Neural cell (in vitro differentiated cells): ENCODE data around the gene RUSC1.

ENCODE experiments used
- CTCF ChIP-seq: fragments of 450-650 bp; IDR thresholded peaks from 2 replicates; pipeline ENCODE4 v1.5.1; 2014; ENCODE audit warnings: antibody characterized with exemption, mild to moderate bottlenecking, moderate library complexity; ENCODE audit not compliant: poor library complexity, severe bottlenecking
- EP300 ChIP-seq: fragments of 450-650 bp; conservative IDR thresholded peaks from 2 replicates; pipeline ENCODE4 v1.6.1; 2014; ENCODE audit warnings: antibody characterized with exemption, mild to moderate bottlenecking, moderate library complexity; ENCODE audit not compliant: poor library complexity, severe bottlenecking
- EZH2 ChIP-seq: fragments of 200-600, 300-800 bp; shearing (Covaris generic), sonication (generic); IDR thresholded peaks from 2 replicates; pipeline ENCODE4 v1.6.1; 2014; ENCODE audit warnings: antibody characterized with exemption, low read length, borderline replicate concordance, mild to moderate bottlenecking; ENCODE audit not compliant: insufficient read depth, poor library complexity, severe bottlenecking
- MXI1 ChIP-seq: fragments of 450-650 bp; conservative IDR thresholded peaks from 2 replicates; pipeline ENCODE4 v1.6.1; 2014; ENCODE audit warnings: antibody characterized with exemption, mild to moderate bottlenecking; ENCODE audit not compliant: poor library complexity, severe bottlenecking
- POLR2AphosphoS5 ChIP-seq: IDR thresholded peaks from 2 replicates; pipeline ENCODE4 v1.6.1; 2012
- RAD21 ChIP-seq: fragments of 450-650 bp; conservative IDR thresholded peaks from 2 replicates; pipeline ENCODE4 v1.6.1; 2014; ENCODE audit warnings: antibody characterized with exemption, mild to moderate bottlenecking, moderate library complexity
- SMC3 ChIP-seq: fragments of 450-650 bp; conservative IDR thresholded peaks from 2 replicates; pipeline ENCODE4 v1.6.1; 2014; ENCODE audit warnings: antibody characterized with exemption, mild to moderate bottlenecking, moderate library complexity; ENCODE audit not compliant: poor library complexity
- TAF1 ChIP-seq: IDR thresholded peaks from 2 replicates; pipeline ENCODE4 v1.6.1; 2012; ENCODE audit warnings: low read depth
- TF ChIP-seq, protein P1 (sequence below): IDR thresholded peaks from 2 replicates; pipeline ENCODE4 v1.6.1; 2012; ENCODE audit warnings: borderline replicate concordance

DNA sequence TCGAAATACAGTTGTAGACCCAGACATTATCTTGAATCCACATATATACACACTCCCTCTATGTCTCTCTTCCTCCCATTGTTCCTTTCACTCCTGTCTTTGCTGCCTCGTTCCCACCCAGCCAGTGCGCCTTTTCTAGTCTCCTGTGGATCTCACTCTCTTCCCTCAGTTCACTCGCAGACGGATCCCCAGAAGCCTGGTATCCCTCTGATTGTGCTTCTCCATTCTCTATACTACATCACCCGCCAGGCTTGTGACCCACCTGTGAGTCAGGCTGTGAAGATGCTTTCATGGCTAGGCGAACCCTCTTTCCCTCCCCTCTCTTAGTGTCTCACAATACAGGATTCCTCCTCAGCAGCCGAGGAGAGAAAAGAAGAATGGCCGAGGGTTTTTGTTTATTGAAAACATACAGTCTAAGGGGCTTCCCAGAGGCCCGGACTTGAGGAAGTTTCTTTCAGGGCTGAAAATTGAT lies 42.0 kb upstream of the RUSC1 start:
- TF ChIP-seq CTCF: peak; percentile 16
- TF ChIP-seq MXI1: peak; percentile 4
- TF ChIP-seq EZH2: no peak
- peak; percentile 4 for TF ChIP-seq EP300
- no peak for TF ChIP-seq POLR2AphosphoS5
- TF ChIP-seq, protein P1, sequence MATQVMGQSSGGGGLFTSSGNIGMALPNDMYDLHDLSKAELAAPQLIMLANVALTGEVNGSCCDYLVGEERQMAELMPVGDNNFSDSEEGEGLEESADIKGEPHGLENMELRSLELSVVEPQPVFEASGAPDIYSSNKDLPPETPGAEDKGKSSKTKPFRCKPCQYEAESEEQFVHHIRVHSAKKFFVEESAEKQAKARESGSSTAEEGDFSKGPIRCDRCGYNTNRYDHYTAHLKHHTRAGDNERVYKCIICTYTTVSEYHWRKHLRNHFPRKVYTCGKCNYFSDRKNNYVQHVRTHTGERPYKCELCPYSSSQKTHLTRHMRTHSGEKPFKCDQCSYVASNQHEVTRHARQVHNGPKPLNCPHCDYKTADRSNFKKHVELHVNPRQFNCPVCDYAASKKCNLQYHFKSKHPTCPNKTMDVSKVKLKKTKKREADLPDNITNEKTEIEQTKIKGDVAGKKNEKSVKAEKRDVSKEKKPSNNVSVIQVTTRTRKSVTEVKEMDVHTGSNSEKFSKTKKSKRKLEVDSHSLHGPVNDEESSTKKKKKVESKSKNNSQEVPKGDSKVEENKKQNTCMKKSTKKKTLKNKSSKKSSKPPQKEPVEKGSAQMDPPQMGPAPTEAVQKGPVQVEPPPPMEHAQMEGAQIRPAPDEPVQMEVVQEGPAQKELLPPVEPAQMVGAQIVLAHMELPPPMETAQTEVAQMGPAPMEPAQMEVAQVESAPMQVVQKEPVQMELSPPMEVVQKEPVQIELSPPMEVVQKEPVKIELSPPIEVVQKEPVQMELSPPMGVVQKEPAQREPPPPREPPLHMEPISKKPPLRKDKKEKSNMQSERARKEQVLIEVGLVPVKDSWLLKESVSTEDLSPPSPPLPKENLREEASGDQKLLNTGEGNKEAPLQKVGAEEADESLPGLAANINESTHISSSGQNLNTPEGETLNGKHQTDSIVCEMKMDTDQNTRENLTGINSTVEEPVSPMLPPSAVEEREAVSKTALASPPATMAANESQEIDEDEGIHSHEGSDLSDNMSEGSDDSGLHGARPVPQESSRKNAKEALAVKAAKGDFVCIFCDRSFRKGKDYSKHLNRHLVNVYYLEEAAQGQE: no peak
- peak; percentile 31 for TF ChIP-seq SMC3
- no peak for TF ChIP-seq TAF1
- peak; percentile 4 for TF ChIP-seq RAD21
